ENCODE results near the gene PEX6. TPM values are rescaled to one million over a fixed set of nuclear protein-coding genes. Genes with fewer than 3 reads are reported as not detected.
A peak's percentile ranks its signal among the peaks of the same experiment; 100 is the strongest.

Gene PEX6
- total RNA-seq, 1 experiment from 2014 or later, result 15.6 TPM

- Histone ChIP-seq H3K4ac (ENCODE audit: low read depth, low read length) (no peak overlapping the region), H4K91ac (ENCODE audit: insufficient read length, low read depth, low read length) (no peak overlapping the region), H2BK5ac (ENCODE audit: insufficient read length, low read length) (no peak overlapping the region), H2BK120ac (ENCODE audit: low read depth, low read length, poor library complexity, severe bottlenecking) (no peak overlapping the region), H3K27ac (ENCODE audit: insufficient read length, low read depth, low read length) (no peak overlapping the region), H3K23ac (ENCODE audit: insufficient read length, low read depth, low read length) (no peak overlapping the region), H2BK15ac (ENCODE audit: low read depth, low read length) (no peak overlapping the region), H3K9me3 (ENCODE audit: control insufficient read depth, low read depth, low read length) (no peaks in the 10 kb centered on the region), H3K23me2 (ENCODE audit: insufficient read length, low read depth, low read length, poor library complexity, severe bottlenecking) (no peaks in the 10 kb centered on the region), H3K18ac (ENCODE audit: insufficient read length, low read depth, low read length) (no peak overlapping the region), H2AFZ (ENCODE audit: low read length) (no peak overlapping the region), H3K56ac (ENCODE audit: insufficient read length, low read depth, low read length) (no peak overlapping the region), H4K5ac (ENCODE audit: insufficient read length, low read depth, low read length) (no peak overlapping the region), H3K79me2 (ENCODE audit: insufficient read depth, low read length) (no peaks in the 10 kb centered on the region), H3K27me3 (ENCODE audit: insufficient read depth, low read length) (no peaks in the 10 kb centered on the region), H3K4me2 (ENCODE audit: insufficient read depth, insufficient read length, low read length) (no peak overlapping the region), H4K8ac (replicated peaks; ENCODE audit: insufficient read length, low read depth, low read length) (no peak overlapping the region), H2AK5ac (ENCODE audit: insufficient read length, low read length) (no peak overlapping the region), H3K14ac (ENCODE audit: insufficient read depth, low read length) (no peak overlapping the region), H3K79me1 (ENCODE audit: insufficient read depth, low read depth, low read length, poor library complexity, severe bottlenecking) (no peaks in the 10 kb centered on the region), H3T11ph (ENCODE audit: low read length) (no peak overlapping the region), H2BK12ac (ENCODE audit: insufficient read length, low read depth, low read length) (no peak overlapping the region), H4K20me1 (ENCODE audit: control insufficient read depth, insufficient read depth, insufficient read length) (no peaks in the 10 kb centered on the region), H3K4me1 (ENCODE audit: insufficient read depth, low read length) (no peaks in the 10 kb centered on the region), H3K9ac (ENCODE audit: extremely low read depth, insufficient read length, low read length) (no peak overlapping the region), H2BK20ac (ENCODE audit: low read depth, low read length, poor library complexity, severe bottlenecking) (no peak overlapping the region)
- TF ChIP-seq, protein P1, sequence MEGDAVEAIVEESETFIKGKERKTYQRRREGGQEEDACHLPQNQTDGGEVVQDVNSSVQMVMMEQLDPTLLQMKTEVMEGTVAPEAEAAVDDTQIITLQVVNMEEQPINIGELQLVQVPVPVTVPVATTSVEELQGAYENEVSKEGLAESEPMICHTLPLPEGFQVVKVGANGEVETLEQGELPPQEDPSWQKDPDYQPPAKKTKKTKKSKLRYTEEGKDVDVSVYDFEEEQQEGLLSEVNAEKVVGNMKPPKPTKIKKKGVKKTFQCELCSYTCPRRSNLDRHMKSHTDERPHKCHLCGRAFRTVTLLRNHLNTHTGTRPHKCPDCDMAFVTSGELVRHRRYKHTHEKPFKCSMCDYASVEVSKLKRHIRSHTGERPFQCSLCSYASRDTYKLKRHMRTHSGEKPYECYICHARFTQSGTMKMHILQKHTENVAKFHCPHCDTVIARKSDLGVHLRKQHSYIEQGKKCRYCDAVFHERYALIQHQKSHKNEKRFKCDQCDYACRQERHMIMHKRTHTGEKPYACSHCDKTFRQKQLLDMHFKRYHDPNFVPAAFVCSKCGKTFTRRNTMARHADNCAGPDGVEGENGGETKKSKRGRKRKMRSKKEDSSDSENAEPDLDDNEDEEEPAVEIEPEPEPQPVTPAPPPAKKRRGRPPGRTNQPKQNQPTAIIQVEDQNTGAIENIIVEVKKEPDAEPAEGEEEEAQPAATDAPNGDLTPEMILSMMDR (conservative IDR thresholded peaks at IDR 0.05), result no peak
- Mint-ChIP-seq H3K27me3 (ENCODE audit: low read depth) (no peaks in the 10 kb centered on the region), H3K27ac (0 out of 7 replicates have a peak overlapping the region, but pooled peaks of 1 of the 3 experiments have one; percentile 61), H3K9me3 (no peaks in the 10 kb centered on the region), H3K4me3 (no peak overlapping the region), H3K4me1 (no peaks in the 10 kb centered on the region), H3K36me3 (ENCODE audit: insufficient read depth in 1 of 3, low read depth in 3 of 3) (peaks cover 0 to 31% (median 17%) of the 10 kb centered on the region in 3 experiments; a peak in 6 of 7 replicates)
- no peak for DNase-seq
- no CpG with 5 or more reads among the region's 4 CpGs for WGBS (ENCODE audit: extremely low coverage, insufficient read length, low lambda C conversion rate)
Measured at GRCh38 chr6:42968783-42969182, 10.2 kb downstream of the PEX6 start.
